Omental fat pad (tissue), 4 donors: ENCODE measurements around the gene BST2. TPM values are rescaled to one million over a fixed set of nuclear protein-coding genes. Genes with fewer than 3 reads are reported as not detected.

Experiments used
- ATAC-seq: fragments of 150-250 bp; one replicate; pipeline ENCODE4 v1.9.1; 2016; ENCODE audit warnings: mild to moderate bottlenecking, moderate library complexity; ENCODE audit not compliant: low FRiP score
- DNase-seq: peaks from one replicate; pipeline ENCODE4 v3.0.0-alpha.2; 2019; ENCODE audit warnings: low spot score
- CTCF ChIP-seq, 3 donors: fragments of 450-650 bp; IDR thresholded peaks; one replicate each; pipeline ENCODE4 v1.5.1; 2016 to 2017; ENCODE audit warnings: antibody characterized with exemption in 3 of 3, mild to moderate bottlenecking in 3 of 3, moderate library complexity in 2 of 3
- total RNA-seq, 4 donors: library from RNA; depleted of rRNA; stranded (reverse); fragments of >200 nt; gene quantifications; one replicate each; pipeline ENCODE4 v1.1.0, GENCODE V29; 2016

BST2 gene
- total RNA-seq, 4 donors from 2014 or later = 126 to 368 (median 146) TPM

DNA sequence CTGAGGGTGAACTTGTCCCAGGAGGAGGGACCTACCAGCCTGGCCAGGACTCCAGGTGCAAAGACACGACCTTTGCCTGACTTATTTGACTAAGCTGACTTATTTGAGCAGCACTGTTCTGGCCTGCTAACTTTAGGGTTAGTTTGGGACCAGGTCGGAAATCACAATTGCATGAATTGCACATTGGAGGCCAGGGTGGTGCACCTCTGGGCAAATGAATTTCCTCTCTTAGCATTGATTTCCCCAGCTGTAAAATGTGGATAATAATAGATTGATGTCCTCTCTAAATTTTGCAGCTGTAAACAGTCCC is 1.4 kb upstream of the BST2 start:
- no peak for DNase-seq
- ATAC-seq = no peak
- no peak for TF ChIP-seq CTCF (IDR thresholded peaks at IDR 0.05)

GRCh38 chr19:17406046-17406886 is 836 bp upstream of the BST2 start:
- DNase-seq = no peak
- TF ChIP-seq CTCF (IDR thresholded peaks at IDR 0.05) = no peak
- ATAC-seq = no peak

GRCh38 chr19:17404621-17405249 is 695 bp downstream of the BST2 start:
- no peak for TF ChIP-seq CTCF (IDR thresholded peaks at IDR 0.05)
- ATAC-seq = no peak
- DNase-seq = no peak

- no peak for ATAC-seq
- no peak for DNase-seq
- no peak for TF ChIP-seq CTCF (IDR thresholded peaks at IDR 0.05)
Observed at GRCh38 chr19:17404015-17404414, 1.4 kb downstream of the BST2 start.

- no peak for TF ChIP-seq CTCF (IDR thresholded peaks at IDR 0.05)
- no peak for DNase-seq
- ATAC-seq = no peak
Observed at GRCh38 chr19:17402982-17403855, 2.2 kb downstream of the BST2 start.

DNA sequence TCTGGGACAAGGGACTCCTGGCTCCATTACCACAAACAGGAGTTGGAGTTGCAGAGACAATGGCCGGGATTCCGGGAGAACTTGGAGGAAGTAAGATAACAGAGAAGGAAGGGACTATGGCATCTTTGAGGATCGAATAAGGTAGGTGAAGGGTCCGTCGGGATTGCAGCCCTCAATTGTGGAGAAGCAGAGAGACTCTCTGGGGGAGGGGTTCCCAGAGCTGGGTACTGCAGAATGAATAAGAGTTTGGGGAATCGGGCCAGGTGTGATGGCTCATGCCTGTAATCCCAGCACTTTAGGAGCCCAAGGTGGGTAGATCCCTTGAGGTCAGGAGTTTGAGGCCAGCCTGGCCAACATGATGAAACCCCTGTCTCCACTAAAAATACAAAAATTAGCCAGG is 3.8 kb downstream of the BST2 start:
- DNase-seq = no peak
- no peak for TF ChIP-seq CTCF (IDR thresholded peaks at IDR 0.05)
- ATAC-seq = no peak
